ENCODE measurements around the gene KCNQ1.

The KCNQ1 gene

GRCh38 chr11:2656859-2657258 lies 212.1 kb downstream of the KCNQ1 start:
- no peak for DNase-seq
- no peak for TF ChIP-seq GATA1 (IDR thresholded peaks at IDR 0.05; ENCODE audit: low read depth, low read length)
- no peak for TF ChIP-seq POLR2A (IDR thresholded peaks at IDR 0.05; ENCODE audit: low read length)

- no peak for DNase-seq
- TF ChIP-seq POLR2A (IDR thresholded peaks at IDR 0.05; ENCODE audit: low read length) (no peak), GATA1 (IDR thresholded peaks at IDR 0.05; ENCODE audit: low read depth, low read length) (no peak)
These were observed 213.0 kb downstream of the KCNQ1 start for GRCh38 chr11:2657697-2658284.

- TF ChIP-seq GATA1 (IDR thresholded peaks at IDR 0.05; ENCODE audit: low read depth, low read length) = no peak
- TF ChIP-seq POLR2A (IDR thresholded peaks at IDR 0.05; ENCODE audit: low read length) = no peak
- no peak for DNase-seq
These were observed 215.6 kb downstream of the KCNQ1 start for GRCh38 chr11:2660357-2660939.

GRCh38 chr11:2661173-2662023 lies 216.6 kb downstream of the KCNQ1 start:
- TF ChIP-seq GATA1 (IDR thresholded peaks at IDR 0.05; ENCODE audit: low read depth, low read length) (no peak), POLR2A (IDR thresholded peaks at IDR 0.05; ENCODE audit: low read length) (no peak)
- DNase-seq = no peak

- TF ChIP-seq POLR2A (IDR thresholded peaks at IDR 0.05; ENCODE audit: low read length) = no peak
- no peak for TF ChIP-seq GATA1 (IDR thresholded peaks at IDR 0.05; ENCODE audit: low read depth, low read length)
- no peak for DNase-seq
These were observed 217.2 kb downstream of the KCNQ1 start for GRCh38 chr11:2662024-2662312.

- no peak for DNase-seq
These were observed 217.9 kb downstream of the KCNQ1 start for GRCh38 chr11:2662430-2663299.

GRCh38 chr11:2663506-2663905 lies 218.7 kb downstream of the KCNQ1 start:
- DNase-seq = no peak
- no peak for TF ChIP-seq GATA1 (IDR thresholded peaks at IDR 0.05; ENCODE audit: low read depth, low read length)
- TF ChIP-seq POLR2A (IDR thresholded peaks at IDR 0.05; ENCODE audit: low read length) = no peak

More at GRCh38 chr11:2662430-2663299, 217.9 kb downstream of the KCNQ1 start:
- TF ChIP-seq POLR2A (IDR thresholded peaks at IDR 0.05; ENCODE audit: low read length) = no peak
- TF ChIP-seq GATA1 (IDR thresholded peaks at IDR 0.05; ENCODE audit: low read depth, low read length) = no peak

- TF ChIP-seq POLR2A (IDR thresholded peaks at IDR 0.05; ENCODE audit: low read length) = no peak
- no peak for TF ChIP-seq GATA1 (IDR thresholded peaks at IDR 0.05; ENCODE audit: low read depth, low read length)
These were observed 219.1 kb downstream of the KCNQ1 start for GRCh38 chr11:2663915-2664314.

GRCh38 chr11:2664376-2664775 lies 219.6 kb downstream of the KCNQ1 start:
- DNase-seq = no peak
- TF ChIP-seq GATA1 (IDR thresholded peaks at IDR 0.05; ENCODE audit: low read depth, low read length) (no peak), POLR2A (IDR thresholded peaks at IDR 0.05; ENCODE audit: low read length) (no peak)

More at GRCh38 chr11:2663915-2664314, 219.1 kb downstream of the KCNQ1 start:
- no peak for DNase-seq

GRCh38 chr11:2664791-2665525 lies 220.2 kb downstream of the KCNQ1 start:
- DNase-seq = no peak
- TF ChIP-seq POLR2A (IDR thresholded peaks at IDR 0.05; ENCODE audit: low read length) (no peak), GATA1 (IDR thresholded peaks at IDR 0.05; ENCODE audit: low read depth, low read length) (no peak)

GRCh38 chr11:2665526-2666400 lies 221.0 kb downstream of the KCNQ1 start:
- TF ChIP-seq POLR2A (IDR thresholded peaks at IDR 0.05; ENCODE audit: low read length) (no peak), GATA1 (IDR thresholded peaks at IDR 0.05; ENCODE audit: low read depth, low read length) (no peak)
- no peak for DNase-seq

GRCh38 chr11:2666401-2666741 lies 221.6 kb downstream of the KCNQ1 start:
- TF ChIP-seq GATA1 (IDR thresholded peaks at IDR 0.05; ENCODE audit: low read depth, low read length) (no peak), POLR2A (IDR thresholded peaks at IDR 0.05; ENCODE audit: low read length) (no peak)
- no peak for DNase-seq
